RKO (cell line): ENCODE results near the gene GTF3C5.
"Not testable (repeated sequence)": the region's sequence is repeated elsewhere in the genome, so short reads cannot be mapped to it uniquely, and the experiment has no call there.

Source experiments
- DNase-seq: peaks from one replicate; pipeline ENCODE4 v3.0.0-alpha.2; 2016; ENCODE audit warnings: low spot score

The GTF3C5 gene

DNA sequence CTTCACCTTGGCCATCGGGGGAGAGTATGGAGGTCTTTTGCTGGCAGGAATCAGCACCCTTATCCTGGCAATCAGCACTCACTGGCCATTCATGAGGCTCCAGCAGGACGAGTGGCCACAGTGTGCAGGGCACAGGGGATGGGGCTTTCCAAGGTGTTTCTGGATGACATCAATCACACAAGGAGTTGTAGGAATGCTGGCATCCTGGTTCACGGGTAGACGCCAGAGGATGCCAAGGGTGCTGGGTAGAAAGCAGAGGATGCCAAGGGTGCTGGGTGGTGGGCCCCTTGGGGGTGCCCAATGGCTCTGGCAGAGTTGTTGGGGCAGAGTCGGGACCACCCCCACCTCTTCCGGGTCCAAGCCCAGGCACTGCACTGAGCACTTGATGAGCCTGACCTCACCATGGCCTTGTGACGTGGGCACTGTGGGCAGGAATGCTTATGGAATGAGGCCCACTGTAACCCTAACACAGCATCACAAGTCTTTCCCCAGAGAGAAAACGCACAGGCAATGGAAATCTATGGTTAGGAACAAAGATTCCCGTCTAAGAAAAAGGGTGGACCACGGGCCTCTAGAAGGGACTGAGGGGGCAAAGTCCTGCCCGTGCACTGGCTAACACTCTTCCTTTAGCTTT lies 60.1 kb downstream of the GTF3C5 start:
- DNase-seq, result no peak

DNA sequence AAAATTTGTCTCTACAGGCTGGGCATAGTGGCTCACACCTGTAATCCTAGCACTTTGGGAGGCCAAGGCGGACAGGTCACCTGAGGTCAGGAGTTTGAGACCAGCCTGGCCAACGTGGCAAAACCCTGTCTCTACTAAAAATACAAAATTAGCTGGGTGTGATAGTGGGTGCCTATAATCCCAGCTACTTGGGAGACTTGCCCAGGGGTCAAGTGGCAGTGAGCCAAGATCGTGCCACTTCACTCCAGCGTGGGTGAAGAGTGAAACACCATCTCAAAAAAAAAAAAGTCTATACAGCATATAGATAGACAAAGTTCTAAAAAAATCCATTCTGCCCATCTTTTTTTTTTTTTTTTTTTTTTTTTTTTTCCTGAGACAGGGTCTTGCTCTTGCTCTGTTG lies 63.6 kb downstream of the GTF3C5 start:
- not testable (repeated sequence) for DNase-seq

DNA sequence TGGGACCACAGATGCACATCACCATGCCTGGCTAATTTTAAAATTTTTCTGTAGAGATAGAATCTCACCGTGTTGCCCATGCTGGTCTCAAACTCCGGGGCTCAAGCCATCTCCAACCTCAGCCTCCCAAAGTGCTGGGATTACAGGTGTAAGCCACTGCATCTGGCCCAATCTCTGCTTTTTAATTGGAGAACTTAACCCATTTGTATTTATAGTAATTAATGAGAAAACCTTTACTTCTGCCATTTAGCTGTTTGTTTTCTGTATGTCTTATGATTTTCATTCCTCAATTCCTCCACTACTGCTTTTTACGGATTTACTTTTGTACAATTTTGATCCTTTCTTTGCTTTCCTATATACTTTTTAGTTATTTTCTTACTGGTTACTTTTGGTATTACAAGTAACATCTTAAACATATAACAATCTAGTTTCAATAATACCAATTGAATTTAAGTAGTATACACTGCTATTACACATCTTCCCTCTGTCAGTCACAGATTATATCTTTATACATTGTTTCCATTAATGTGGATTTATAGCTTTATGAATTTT lies 64.1 kb downstream of the GTF3C5 start:
- no peak for DNase-seq

DNA sequence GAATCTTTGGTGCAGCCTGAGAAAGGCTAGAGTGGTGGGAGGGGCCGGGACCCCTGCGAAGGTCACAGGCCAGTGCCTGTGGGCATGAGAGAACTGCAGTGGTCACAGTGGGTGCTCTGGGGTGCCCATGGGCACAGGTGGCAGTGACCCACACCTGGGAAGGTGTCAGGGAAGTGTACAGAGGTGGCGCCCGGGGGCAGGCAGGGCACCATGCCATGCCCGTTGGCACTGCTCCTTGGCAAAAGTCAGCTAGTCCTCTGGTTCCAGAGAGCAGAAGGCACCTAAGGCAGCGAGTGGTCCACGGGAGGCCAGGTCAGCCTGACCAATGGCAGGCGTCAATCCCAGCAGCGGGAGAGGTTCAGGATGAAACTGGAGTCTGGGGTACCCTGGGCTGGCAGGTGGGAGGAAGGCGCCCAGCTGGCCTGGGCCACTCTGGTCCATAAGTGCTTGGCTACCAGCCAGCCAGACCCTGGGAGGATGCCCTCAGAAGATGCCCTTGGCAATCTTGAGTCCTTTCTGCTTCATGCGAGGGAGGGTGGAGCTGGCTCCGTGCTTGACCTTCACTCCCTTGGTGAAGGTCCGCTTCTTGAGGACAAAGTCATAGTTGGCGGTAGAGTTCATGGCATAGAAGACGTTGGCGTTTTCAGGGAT lies 67.4 kb downstream of the GTF3C5 start:
- DNase-seq, result no peak

DNA sequence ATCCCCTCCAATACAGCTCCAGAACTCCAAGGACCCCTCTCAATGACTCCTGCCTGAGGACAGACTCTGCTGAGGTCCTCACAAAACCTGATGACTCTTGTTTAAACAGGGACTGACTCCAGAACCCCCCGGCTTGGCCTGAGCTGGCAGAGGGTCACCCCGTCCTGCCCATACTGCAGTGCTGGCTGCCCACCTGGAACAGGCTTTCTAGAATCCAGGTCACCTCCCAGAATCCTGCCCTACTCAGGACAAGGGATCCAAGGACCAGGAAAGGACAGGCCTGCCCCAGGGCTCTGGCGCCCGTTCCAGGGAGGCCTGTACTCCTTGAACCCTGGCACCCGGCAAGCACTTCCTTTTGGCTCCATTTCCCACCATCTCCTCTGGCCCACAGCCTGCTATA lies 68.1 kb downstream of the GTF3C5 start:
- no peak for DNase-seq

DNA sequence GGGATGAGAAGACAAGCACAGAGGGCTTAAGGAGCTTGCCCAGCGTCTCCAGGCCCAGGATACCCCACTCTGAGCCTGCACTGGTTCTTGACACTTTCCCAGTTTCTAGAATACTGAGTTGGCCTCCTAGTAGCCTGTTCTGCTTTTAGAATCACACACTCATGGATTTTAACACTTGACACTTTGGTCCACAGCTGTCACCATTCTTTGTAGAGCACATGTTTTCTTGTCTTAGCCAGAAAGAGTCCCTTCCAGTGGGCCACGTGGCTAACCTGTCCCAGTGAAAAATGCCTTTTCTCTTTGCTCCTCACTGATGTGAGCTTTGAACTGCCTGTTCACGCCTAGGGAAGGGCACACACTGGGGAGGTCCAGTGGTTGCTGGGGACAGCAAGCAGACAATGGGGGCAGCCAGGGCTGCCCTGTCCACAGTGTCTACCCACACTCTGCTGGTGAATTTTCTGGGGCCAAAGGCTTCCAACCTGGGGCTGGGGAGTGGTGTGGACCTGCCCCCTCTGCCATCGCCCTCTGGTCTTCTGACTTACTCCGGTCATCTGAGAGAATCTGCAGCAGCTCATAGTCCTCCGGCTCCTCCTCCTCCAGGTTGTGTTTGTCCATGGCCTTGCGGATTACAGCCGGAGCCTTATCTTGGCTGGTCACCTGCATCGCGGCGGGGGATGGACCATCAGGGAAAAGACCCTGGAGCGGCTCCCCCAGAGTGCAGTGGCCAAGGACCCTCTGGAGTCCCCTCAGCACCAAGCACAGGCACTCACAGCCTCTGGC lies 69.1 kb downstream of the GTF3C5 start:
- no peak for DNase-seq

DNA sequence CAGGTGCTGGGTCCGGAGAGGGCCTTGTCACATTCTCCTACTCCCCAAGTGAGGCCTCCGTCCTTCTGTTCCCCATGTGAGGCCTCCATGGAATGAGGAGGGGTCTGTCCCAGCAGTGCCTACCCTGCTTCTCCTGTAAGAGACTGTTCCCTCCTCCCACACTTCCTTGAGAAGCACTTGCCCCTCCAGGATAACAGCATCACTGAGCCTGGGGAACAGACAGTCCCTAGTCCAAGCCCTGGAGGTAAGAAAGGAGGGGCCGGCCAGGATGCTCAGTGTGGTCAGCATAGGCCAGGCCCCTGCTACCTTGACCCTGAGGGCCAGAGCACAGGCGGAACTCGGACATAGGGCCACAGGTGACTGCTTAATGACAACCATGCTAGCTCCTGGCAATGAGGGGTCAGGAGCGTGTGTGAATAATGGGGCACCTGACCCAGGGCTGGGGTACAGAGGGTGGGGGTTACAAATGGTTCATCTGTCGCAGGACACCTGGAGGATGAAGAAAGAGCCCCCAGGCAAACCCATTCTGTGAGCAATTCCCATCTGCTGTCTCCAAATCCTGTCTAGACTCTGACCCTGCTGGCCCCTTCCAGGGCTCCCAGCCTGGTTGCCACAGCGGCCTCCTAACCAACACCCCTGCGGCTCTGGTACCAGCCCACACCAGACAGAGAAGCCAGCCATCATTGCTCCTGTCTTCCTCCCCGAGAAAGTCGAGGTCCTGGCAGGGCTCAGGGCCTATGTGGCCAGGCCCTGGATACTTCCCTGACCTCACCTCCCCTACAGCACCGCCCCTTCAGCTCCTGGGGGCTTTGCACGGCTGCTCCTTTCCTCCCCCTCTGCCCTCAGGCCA lies 69.9 kb downstream of the GTF3C5 start:
- no peak for DNase-seq

DNA sequence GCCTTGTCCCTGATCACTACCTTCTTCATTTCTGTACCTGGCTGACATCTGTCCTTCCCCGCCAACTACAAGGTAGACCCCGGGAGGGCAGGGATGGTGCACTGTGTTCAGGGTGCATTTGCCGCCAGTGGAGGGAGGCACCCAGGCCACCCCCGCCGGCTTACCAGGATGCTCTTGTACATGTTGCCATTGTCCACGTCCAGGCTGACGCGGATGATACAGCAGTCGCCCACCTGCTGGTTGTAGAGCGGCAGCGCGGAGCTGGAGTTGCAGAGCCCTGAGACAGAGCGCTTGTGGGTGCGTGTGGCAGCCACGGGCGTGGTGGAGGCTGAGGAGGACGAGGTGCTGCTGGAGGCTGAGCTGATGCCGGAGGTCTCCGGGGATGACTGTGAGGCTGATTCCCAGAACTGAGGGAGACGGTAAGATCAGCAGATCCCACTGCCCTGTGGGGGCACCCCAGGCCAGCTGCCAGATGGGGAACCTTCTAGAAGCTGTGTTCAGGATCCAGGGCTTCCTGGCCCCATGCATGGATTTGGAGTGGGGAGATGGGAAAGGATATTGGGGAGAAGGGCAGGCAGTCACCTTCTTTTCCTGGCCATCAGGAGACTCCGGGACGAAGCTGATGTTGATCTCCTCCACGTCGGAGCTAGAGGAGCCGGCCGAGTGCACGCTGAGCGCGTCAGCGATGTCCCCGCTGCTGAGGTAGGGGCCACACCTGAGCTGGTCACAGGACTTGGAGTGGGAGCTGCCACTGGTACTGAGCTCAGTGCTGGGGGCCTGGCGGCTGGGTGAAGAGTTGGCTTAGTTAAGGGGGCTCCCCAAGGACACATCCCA lies 70.8 kb downstream of the GTF3C5 start:
- DNase-seq, result no peak

DNA sequence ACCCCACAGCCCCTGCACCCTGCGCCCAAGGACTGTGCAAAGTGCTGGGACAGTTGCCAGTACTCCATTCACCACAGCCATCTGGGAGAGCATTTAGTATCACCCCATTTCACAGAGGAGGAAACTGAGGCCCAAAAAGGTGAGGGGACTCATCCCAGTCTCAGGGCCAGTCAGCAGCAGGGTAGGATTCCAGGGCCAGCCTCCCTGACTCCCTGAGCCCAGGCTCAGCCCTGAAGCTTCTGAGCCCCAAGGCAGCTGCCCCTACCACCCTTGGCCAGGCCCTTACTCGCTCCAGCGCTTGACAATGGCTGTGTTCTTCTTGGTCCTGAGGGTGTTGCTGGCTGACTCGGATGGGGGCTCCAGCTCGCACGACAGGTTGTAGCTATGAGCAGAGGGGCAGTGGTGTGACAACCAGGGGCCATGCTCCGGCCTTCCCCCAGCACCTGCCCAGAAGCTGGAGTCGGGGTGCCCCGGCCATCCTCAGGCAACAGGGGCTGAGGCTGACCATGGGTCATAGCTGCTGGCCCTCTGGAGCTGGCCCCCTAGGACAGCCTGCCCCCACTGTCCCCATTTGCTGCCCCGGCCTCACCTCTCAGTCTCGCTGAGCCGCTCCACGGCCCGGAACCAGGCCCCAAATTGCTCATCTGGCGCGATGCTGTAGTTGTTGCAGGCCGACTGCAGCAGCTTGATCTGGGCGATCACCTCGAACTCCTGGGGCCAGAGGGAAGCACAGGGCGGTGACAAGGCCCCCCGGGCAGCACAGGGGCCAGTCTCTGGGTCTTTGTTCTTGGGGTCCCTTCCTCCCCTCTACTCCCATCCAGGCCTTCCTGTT lies 71.6 kb downstream of the GTF3C5 start:
- no peak for DNase-seq

DNA sequence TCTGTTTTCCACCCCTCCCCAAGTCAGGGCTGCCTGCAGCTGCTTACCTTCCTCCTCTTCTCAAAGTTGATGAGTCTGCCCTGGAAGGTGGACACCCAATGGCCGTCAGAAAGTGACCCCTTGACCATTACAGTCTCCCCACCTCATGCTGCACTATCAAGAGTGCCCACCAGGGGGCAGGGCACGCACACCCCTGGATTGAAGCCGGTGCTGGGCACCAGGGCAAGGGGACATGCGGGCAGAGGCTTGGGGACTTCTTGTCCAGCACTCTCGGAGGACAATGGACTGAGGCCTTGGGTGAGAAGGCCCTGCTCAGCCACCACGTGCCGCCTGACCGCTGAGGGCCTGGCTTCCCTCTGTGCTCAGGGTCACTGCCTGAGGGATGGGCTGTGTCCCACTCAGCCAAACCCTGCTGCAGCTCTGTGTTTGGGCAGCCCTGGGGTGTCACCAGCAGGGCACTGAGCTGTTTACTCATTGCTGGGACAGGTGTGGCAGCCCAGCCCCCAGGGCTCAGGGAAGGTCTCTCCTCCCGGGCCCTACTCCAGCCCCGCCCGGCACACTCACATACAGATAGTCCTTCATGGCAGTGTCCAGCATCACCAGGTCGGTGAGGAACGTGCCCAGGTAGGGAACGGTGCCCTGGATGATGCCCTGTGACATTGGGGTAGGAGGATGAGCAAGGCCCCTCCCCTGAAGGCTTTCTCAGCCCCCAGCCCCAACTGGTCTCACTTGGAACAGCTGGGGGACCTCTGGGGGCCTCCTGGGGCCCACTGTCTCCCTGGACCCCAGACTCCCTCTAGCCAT lies 72.6 kb downstream of the GTF3C5 start:
- peak; percentile 43 for DNase-seq

DNA sequence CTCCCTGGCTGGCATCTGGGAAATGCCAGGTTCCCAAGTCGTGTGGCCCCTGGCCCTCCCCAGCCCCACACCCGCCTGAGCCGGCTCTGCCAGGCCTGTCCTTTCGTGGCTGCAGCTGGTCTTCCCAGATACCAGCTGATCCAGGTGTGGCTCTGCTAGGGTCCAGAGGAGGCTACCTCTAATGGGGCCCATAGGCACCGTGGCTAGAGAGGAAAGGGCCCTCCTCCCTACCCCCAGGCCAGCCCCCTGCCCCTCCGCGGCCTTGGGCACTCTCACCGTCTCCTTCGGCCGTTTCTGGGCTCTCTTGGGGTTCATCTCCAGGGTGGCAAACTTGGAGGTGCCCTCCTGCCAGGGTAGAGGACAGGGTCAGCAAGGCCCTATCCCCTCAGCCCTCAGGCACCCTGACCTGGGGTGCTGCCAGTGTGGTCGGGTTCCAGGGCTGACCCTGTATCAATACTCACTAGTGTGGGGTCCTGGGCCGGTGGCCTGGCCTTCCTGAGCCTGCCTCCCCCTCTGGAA lies 73.2 kb downstream of the GTF3C5 start:
- no peak for DNase-seq

DNA sequence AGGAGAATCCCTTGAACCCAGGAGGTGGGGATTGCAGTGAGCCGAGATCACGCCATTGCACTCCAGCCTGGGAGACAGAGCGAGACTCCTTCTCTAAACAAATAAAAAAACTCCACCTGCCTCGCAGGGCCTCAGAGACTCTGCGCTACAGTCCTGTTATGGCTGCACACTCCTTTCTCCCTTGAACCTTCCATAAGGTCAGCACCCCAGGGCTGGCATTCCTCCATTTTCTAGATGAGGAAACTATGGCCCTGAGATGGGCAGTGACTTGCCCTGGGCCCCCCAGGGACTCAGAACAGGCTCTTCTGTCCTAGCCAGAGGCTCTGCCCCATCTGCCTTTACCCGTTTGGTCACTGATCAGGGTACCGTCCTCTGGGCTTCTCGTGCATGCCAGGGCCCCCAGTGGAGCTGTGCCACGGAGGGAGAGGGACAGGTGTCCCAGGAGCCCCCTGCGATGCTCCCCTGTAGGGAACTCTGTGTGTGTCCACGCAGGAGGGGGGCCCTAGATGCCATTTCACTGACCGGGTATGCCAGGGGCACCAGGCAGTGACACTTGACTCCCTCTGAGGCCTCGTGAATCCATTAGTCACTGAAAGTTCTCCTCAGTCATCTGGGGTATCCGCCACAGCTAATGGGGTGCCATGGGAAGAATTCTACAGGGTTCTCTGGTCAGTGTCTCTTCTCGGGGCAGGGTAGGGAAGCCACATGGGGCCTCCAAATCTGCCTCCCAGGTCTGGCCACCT lies 74.1 kb downstream of the GTF3C5 start:
- DNase-seq, result no peak

DNA sequence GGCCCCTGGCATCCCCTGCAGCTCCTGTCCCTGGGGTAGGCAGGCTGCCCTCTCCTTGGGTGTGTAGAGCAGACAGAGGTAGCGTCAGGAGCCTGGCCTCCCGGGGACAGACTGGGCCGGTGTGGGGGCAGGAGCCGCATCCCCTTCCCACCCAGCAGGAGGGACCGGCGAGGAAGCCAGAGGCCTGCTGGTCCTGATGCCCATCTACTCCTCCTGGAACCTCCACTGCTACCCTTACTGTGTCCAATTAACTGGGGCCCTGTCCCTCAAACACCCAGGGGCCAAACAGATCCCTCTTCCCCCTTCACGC lies 74.6 kb downstream of the GTF3C5 start:
- no peak for DNase-seq

DNA sequence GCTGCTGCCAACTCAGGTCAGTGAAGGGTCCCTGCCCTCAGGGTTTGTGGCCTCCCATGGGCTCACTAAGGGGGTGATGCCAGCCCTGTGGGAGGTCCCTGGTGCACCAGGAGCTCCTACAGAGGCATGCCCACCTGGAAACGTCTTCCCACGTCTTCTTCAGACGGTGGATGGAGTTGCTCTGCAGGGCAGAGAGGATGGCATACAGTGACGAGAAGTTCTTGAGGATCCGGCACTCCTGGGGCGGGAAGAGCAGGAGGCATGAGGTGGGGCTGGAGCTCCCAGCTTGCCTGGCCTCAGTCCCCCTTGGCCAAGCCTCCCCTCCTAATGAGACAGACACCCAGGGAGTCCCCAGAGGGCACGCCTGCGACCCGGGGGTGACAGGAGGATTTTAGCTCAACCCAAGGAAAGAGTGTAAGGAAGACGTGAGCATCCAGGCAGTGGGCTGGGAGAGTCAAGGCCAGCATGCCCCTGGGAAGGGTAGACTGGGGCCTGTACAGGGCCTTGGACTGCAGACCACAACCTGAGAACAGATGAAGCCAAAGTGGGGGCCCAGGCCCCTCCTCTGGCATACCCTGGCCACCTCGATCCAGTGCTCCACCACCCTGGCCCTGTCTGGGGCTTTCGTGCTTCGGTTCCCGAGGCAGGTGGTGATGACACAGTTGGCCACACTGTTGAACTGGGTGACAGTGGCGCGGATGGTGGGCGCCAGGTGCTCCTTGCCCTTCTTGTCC lies 75.9 kb downstream of the GTF3C5 start:
- DNase-seq, result no peak

DNA sequence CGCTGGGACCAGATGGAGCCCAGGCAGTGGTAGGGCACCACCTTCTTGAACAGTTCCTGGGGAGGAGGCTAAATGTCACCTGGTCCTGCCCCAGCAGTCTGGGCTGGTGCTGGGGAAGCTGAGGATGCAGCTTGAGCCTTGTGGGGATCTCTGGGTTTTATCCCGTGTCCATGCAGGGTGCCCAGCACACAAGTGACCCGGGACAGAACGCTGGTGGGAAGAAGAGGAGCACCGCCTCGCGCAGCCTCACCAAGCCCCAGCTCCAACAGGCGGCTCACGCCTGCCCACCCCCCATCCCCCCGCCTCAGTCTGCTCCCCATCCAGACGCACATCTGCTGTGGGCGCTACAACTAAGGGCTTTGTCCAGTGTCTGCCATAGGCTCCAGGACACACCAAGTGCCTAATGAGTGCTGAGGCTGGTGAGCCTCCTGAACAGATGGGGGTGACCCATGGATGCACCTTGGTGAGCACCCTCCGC lies 76.5 kb downstream of the GTF3C5 start:
- no peak for DNase-seq
